Panc1 (cell line): ENCODE data around the gene ARHGEF7. TPM values are rescaled to one million over a fixed set of nuclear protein-coding genes. Genes with fewer than 3 reads are reported as not detected.

Source experiments
- ATAC-seq: fragments of 200-7000 bp; cut with Tn5 transposase; 2 replicates; pipeline ENCODE4 v1.9.1; 2020; ENCODE audit warnings: mild to moderate bottlenecking, moderate library complexity
- BruUV-seq: library from RNA; stranded (reverse); fragments of 400-500 nt; replicated peaks from 2 replicates; lab custom pipeline; 2021; lab: Mats Ljungman, UMichigan
- CTCF ChIA-PET: fragments of 300-600 bp; sonication (Branson Sonifier 250); formaldehyde crosslinking; loops from one replicate; lab custom pipeline; 2022; ENCODE audit warnings: antibody characterized with exemption; lab: Charles Lee
- POLR2A ChIA-PET: fragments of 300-600 bp; sonication (Branson Sonifier 250); formaldehyde crosslinking; loops from one replicate; lab custom pipeline; 2022; ENCODE audit warnings: antibody characterized with exemption; lab: Charles Lee
- DNase-seq: peaks from one replicate; pipeline ENCODE4 v3.0.0-alpha.2; 2010; ENCODE audit warnings: low read depth, low spot score
- H3K27ac ChIP-seq: 2 replicates; pipeline ENCODE4 v1.5.1; 2011; ENCODE audit warnings: mild to moderate bottlenecking, low read length, inconsistent platforms
- H3K27me3 ChIP-seq: fragments of 200-500 bp; sonication (Bioruptor generic); 2 replicates; pipeline ENCODE4 v1.6.0; 2014; ENCODE audit warnings: low read length, inconsistent platforms; ENCODE audit not compliant: control insufficient read depth, insufficient read depth
- H3K36me3 ChIP-seq: fragments of 200-500 bp; sonication (Bioruptor generic); 2 replicates; pipeline ENCODE4 v1.5.1; 2014; ENCODE audit warnings: inconsistent platforms, mild to moderate bottlenecking, low read length, moderate library complexity; ENCODE audit not compliant: control insufficient read depth, insufficient read depth
- H3K4me1 ChIP-seq: 2 replicates; pipeline ENCODE4 v1.5.1; 2011; ENCODE audit warnings: inconsistent platforms, mild to moderate bottlenecking, low read length, moderate library complexity; ENCODE audit not compliant: control insufficient read depth, insufficient read depth
- H3K4me3 ChIP-seq, 2 experiments: 2 replicates each; pipeline ENCODE4 v1.5.1; 2011 to 2012; ENCODE audit warnings: low read depth in 2 of 2, low read length in 2 of 2, mild to moderate bottlenecking in 2 of 2, inconsistent platforms in 1 of 2, moderate library complexity in 1 of 2
- H3K9me3 ChIP-seq: fragments of 200-500 bp; sonication (Bioruptor generic); 2 replicates; pipeline ENCODE4 v1.5.1; 2014; ENCODE audit warnings: low read depth, mild to moderate bottlenecking, inconsistent platforms, low read length, moderate library complexity; ENCODE audit not compliant: control insufficient read depth, insufficient read depth
- POLR2AphosphoS5 ChIP-seq: IDR thresholded peaks from 2 replicates; pipeline ENCODE4 v1.6.1; 2012; ENCODE audit warnings: mild to moderate bottlenecking, low read depth, low read length, moderate library complexity
- SIN3A ChIP-seq: IDR thresholded peaks from 2 replicates; pipeline ENCODE4 v1.6.1; 2012; ENCODE audit warnings: low read depth, mild to moderate bottlenecking, low read length, moderate library complexity, borderline replicate concordance; ENCODE audit not compliant: insufficient read depth
- TCF7L2 ChIP-seq: IDR thresholded peaks from 2 replicates; pipeline ENCODE4 v1.6.1; 2011; ENCODE audit warnings: mild to moderate bottlenecking, low read depth, low read length, inconsistent platforms
- in situ Hi-C: cut with HindIII; loops from 2 replicates; pipeline ENCODE4 v1.10.0; 2016; ENCODE audit warnings: low sequenced_read_pairs, low pct_unique_long_range_greater_than_20kb
- intact Hi-C: fragments of 100-400 bp; cut with micrococcal nuclease; formaldehyde crosslinking; loops from one replicate; pipeline ENCODE4 v1.10.0; 2022; ENCODE audit not compliant: unreplicated experiment
- total RNA-seq: library from RNA; stranded (reverse); gene quantifications from one replicate; pipeline ENCODE4 v1.2.1, GENCODE V29; 2021; ENCODE audit not compliant: unreplicated experiment
- TF ChIP-seq, protein P1 (sequence below), 2 experiments: IDR thresholded peaks; 2 replicates each; pipeline ENCODE4 v1.6.1; 2011 to 2012; ENCODE audit warnings: low read depth in 2 of 2, control low read depth in 1 of 2, low read length in 1 of 2, mild to moderate bottlenecking in 1 of 2, moderate library complexity in 1 of 2; ENCODE audit not compliant: insufficient read depth in 1 of 2
- TF ChIP-seq, protein P2 (sequence below): fragments of 450-650 bp; IDR thresholded peaks from 2 replicates; pipeline ENCODE4 v1.5.1; 2017; ENCODE audit warnings: mild to moderate bottlenecking

The ARHGEF7 gene
- total RNA-seq, 1 experiment from 2014 or later: 36.4 TPM

DNA sequence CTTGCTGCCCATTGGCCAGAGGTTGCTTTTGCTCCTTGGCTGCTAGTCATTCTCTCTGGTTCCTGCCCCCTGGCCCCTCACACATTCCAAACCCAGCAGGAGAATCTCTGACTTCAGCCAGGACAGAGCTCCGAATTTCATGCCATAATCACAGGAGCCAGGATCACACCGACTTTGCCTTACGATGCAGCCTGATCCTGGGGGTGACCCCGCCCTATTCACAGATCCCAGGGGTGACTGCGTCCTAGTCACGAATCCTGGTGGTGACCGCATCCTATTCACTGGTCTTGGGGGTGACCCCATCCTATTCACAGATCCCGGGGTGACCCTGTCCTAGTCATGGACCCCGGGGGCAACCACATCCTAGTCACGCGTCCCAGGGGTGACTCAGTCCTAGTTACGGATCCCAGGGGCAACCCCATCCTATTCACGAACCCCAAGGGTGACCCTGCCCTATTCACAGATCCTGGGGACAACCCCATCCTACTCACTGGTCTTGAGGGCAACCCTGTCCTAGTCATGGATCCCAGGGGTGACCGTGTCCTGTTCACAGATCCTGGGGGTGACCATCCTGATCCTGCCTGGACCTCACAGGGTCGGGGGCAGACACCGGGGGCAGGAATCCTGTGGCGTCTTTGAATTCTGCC is 198.0 kb downstream of the ARHGEF7 start:
- CTCF ChIA-PET: no interaction called here
- TF ChIP-seq POLR2AphosphoS5: no peak
- TF ChIP-seq, protein P1, sequence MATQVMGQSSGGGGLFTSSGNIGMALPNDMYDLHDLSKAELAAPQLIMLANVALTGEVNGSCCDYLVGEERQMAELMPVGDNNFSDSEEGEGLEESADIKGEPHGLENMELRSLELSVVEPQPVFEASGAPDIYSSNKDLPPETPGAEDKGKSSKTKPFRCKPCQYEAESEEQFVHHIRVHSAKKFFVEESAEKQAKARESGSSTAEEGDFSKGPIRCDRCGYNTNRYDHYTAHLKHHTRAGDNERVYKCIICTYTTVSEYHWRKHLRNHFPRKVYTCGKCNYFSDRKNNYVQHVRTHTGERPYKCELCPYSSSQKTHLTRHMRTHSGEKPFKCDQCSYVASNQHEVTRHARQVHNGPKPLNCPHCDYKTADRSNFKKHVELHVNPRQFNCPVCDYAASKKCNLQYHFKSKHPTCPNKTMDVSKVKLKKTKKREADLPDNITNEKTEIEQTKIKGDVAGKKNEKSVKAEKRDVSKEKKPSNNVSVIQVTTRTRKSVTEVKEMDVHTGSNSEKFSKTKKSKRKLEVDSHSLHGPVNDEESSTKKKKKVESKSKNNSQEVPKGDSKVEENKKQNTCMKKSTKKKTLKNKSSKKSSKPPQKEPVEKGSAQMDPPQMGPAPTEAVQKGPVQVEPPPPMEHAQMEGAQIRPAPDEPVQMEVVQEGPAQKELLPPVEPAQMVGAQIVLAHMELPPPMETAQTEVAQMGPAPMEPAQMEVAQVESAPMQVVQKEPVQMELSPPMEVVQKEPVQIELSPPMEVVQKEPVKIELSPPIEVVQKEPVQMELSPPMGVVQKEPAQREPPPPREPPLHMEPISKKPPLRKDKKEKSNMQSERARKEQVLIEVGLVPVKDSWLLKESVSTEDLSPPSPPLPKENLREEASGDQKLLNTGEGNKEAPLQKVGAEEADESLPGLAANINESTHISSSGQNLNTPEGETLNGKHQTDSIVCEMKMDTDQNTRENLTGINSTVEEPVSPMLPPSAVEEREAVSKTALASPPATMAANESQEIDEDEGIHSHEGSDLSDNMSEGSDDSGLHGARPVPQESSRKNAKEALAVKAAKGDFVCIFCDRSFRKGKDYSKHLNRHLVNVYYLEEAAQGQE (IDR thresholded peaks at IDR 0.05; ENCODE audit: insufficient read depth in 1 of 2, low read depth in 2 of 2, low read length in 1 of 2): no peak
- TF ChIP-seq, protein P2, sequence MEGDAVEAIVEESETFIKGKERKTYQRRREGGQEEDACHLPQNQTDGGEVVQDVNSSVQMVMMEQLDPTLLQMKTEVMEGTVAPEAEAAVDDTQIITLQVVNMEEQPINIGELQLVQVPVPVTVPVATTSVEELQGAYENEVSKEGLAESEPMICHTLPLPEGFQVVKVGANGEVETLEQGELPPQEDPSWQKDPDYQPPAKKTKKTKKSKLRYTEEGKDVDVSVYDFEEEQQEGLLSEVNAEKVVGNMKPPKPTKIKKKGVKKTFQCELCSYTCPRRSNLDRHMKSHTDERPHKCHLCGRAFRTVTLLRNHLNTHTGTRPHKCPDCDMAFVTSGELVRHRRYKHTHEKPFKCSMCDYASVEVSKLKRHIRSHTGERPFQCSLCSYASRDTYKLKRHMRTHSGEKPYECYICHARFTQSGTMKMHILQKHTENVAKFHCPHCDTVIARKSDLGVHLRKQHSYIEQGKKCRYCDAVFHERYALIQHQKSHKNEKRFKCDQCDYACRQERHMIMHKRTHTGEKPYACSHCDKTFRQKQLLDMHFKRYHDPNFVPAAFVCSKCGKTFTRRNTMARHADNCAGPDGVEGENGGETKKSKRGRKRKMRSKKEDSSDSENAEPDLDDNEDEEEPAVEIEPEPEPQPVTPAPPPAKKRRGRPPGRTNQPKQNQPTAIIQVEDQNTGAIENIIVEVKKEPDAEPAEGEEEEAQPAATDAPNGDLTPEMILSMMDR: no peak
- no peak for TF ChIP-seq SIN3A
- no peak for TF ChIP-seq TCF7L2
- Histone ChIP-seq H3K27ac (no peak overlapping the region), H3K4me3 (no peak overlapping the region), H3K9me3 (no peaks in the 10 kb centered on the region), H3K27me3 (no peaks in the 10 kb centered on the region), H3K4me1 (no peaks in the 10 kb centered on the region), H3K36me3 (no peaks in the 10 kb centered on the region)
- DNase-seq (no peak), ATAC-seq (no peak)
- in situ Hi-C loops (no loop called here), intact Hi-C loops (no loop called here)
- BruUV-seq: no TSS peak
- POLR2A ChIA-PET: no interaction called here

DNA sequence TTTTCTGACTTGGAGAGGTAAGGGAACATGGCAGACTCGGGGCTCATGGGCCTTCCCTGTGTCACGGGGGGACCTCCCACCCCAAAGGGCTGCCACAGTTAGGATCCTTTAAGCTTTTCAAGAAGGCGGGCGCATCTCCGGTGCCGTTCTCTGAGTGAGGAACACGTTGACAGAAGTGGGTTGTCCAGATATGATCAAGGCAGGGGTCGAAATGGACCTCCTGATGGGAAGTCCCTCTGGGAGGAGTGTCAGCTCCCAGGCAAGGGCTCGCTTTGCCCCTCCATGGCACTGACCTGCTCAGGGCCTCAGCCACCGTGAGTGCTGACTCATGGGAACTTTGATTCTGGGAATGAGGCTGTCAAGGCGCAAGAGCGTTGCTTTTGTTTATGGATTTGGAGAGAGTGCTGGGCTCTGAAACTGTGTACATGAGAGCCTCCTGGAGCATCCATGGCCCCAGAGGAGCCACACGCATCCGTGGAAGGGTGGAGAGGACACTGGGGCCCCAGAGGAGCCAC is 198.9 kb downstream of the ARHGEF7 start:
- Histone ChIP-seq H3K27me3 (no peaks in the 10 kb centered on the region), H3K4me1 (no peaks in the 10 kb centered on the region), H3K4me3 (no peak overlapping the region), H3K27ac (no peak overlapping the region), H3K9me3 (no peaks in the 10 kb centered on the region), H3K36me3 (no peaks in the 10 kb centered on the region)
- intact Hi-C loops: no loop called here
- ChIA-PET POLR2A (no interaction called here), CTCF (no interaction called here)
- TF ChIP-seq, protein P1 (IDR thresholded peaks at IDR 0.05; ENCODE audit: insufficient read depth in 1 of 2, low read depth in 2 of 2, low read length in 1 of 2): no peak
- TF ChIP-seq, protein P2: no peak
- in situ Hi-C loops: no loop called here
- no TSS peak for BruUV-seq
- ATAC-seq (no peak), DNase-seq (no peak)
